CD4-positive, alpha-beta T cell treated with Interleukin-6 for 4 hours (primary cell): ENCODE data around the gene TACC2.
A peak's percentile ranks its signal among the peaks of the same experiment; 100 is the strongest.

ENCODE experiments used
- DNase-seq: peaks from one replicate; pipeline ENCODE4 v3.0.0-alpha.2; 2020; ENCODE audit warnings: mixed read lengths

The TACC2 gene

GRCh38 chr10:122282909-122283308 lies 293.9 kb downstream of the TACC2 start:
- DNase-seq = no peak

- DNase-seq = no peak
Measured at GRCh38 chr10:122285506-122286444, 296.8 kb downstream of the TACC2 start.

- no peak for DNase-seq
Measured at GRCh38 chr10:122286867-122287266, 297.9 kb downstream of the TACC2 start.

- no peak for DNase-seq
Measured at GRCh38 chr10:122287570-122287969, 298.6 kb downstream of the TACC2 start.

- DNase-seq = no peak
Measured at GRCh38 chr10:122288262-122288661, 299.3 kb downstream of the TACC2 start.

- DNase-seq = no peak
Measured at GRCh38 chr10:122288917-122289316, 300.0 kb downstream of the TACC2 start.

GRCh38 chr10:122290334-122290733 lies 301.4 kb downstream of the TACC2 start:
- DNase-seq = no peak

GRCh38 chr10:122290833-122291532 lies 302.0 kb downstream of the TACC2 start:
- no peak for DNase-seq

GRCh38 chr10:122291739-122292138 lies 302.8 kb downstream of the TACC2 start:
- no peak for DNase-seq

GRCh38 chr10:122292376-122292775 lies 303.4 kb downstream of the TACC2 start:
- no peak for DNase-seq

- DNase-seq = no peak
Measured at GRCh38 chr10:122293156-122293960, 304.4 kb downstream of the TACC2 start.

GRCh38 chr10:122293961-122294380 lies 305.0 kb downstream of the TACC2 start:
- DNase-seq = no peak

GRCh38 chr10:122294511-122295450 lies 305.8 kb downstream of the TACC2 start:
- DNase-seq = no peak

- no peak for DNase-seq
Measured at GRCh38 chr10:122295451-122295809, 306.5 kb downstream of the TACC2 start.

- no peak for DNase-seq
Measured at GRCh38 chr10:122296363-122297120, 307.6 kb downstream of the TACC2 start.

- no peak for DNase-seq
Measured at GRCh38 chr10:122297583-122297982, 308.6 kb downstream of the TACC2 start.

GRCh38 chr10:122298206-122298597 lies 309.2 kb downstream of the TACC2 start:
- no peak for DNase-seq

GRCh38 chr10:122298598-122299301 lies 309.8 kb downstream of the TACC2 start:
- peak; percentile 64 for DNase-seq

GRCh38 chr10:122299423-122300075 lies 310.6 kb downstream of the TACC2 start:
- DNase-seq = no peak
